GM19397 (cell line): ENCODE data around the gene TAS2R41.

Experiments
- ATAC-seq: cut with Tn5 transposase; IDR thresholded peaks from one replicate; pipeline ENCODE4 v1.9.1; 2021; ENCODE audit warnings: mild to moderate bottlenecking, moderate library complexity; ENCODE audit not compliant: unreplicated experiment

TAS2R41 gene

GRCh38 chr7:143477501-143478150, at the start of gene TAS2R41:
Gene TAS2R41 (plus strand): TSS chr7:143477873. CDS start chr7:143477873, 0 bp downstream.
- no peak for ATAC-seq

DNA sequence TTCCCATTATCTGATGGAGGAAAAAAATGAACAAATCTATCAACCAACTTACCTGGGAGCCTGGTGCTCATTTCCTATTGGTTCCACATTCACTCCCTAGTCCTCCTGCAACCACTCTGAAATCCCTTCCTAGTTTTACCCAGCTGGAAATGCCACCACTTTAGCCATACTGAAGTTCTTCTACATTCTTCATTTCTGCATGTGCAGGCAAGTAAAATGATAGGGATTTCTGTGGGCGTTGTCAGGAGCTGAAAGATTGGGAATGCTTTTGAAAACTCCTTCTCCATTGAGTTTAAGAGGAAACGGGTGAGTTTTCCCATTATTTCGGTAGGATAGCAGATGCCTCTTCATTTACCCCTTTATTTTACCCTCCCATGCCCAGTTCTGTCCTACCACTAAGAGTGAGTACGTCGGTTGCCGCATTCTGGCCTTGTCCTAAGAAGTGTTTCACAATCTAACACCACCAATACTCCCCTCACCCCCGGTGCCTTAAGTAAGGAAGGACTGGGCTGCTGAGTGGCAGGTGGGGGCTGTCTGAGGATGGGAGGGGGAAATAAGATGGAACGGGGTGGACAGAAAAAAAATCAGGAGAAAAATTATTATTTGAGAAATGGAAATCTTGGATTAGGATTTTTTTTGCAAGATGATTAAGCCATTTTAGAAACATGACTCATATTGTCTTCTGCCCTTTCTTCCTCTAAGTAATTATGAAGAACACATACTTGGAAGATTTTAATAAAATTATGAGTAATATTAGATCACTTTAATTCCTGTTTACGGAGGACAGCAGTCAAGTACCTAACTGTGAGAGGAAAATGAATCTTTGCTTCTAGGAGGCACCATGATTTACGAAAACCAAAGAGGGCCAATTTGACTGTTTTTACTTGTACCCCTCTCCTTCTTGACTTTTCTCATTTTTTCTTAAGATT, 47.6 kb upstream of the TAS2R41 start:
- no peak for ATAC-seq

- no peak for ATAC-seq
Measured at GRCh38 chr7:143431109-143431508, 46.6 kb upstream of the TAS2R41 start.

DNA sequence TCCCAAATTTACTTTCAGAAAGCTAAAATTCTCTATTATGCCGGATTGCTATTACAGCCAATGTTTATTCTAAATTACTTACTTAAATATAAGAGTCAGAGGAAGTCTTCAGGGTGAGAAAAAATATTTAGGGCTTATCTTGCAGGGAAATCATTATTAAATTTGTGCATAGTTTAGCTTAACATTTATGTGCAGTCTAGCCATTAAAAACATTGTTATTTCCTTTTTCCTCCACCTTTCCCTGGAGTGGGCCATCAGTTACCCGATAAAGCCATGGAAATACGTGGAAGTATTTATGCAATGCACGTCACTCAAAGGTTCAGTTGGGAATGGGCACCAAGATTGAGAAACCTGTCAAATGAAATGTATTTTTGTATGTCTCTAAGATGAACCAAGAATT, 43.9 kb upstream of the TAS2R41 start:
- ATAC-seq, result no peak

GRCh38 chr7:143434660-143435059, 43.0 kb upstream of the TAS2R41 start:
- ATAC-seq, result no peak

GRCh38 chr7:143435266-143435665, 42.4 kb upstream of the TAS2R41 start:
- ATAC-seq, result no peak

DNA sequence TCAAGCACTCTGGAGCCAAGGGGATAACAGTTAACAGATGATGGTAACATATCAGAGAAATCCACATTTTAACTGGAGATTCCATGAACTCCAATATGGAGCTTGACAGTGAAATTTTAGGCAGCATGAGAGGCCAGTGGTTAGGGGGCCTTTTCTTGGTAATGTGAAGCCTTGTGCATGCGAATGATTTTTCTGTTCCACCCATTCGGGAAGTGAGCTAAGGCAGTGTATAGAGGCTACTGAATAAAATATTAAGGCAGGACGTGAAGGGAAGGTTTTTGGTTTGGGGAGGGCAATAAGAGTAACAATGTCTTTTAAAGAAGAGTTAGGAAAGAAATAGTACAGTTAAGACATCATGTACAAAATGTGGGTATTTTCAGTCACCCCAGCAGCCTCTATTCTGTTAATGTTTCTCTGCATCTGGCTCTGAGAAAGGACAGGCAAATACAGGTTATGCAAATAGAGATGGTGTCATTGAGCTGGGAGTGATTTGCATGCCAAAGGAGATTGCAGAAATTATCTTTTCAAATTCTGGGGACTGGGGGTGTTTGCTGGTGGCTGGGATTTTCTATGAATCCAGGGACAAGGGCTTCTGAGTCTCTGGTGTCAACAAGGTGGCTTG, 41.2 kb upstream of the TAS2R41 start:
- peak; percentile 87 for ATAC-seq

DNA sequence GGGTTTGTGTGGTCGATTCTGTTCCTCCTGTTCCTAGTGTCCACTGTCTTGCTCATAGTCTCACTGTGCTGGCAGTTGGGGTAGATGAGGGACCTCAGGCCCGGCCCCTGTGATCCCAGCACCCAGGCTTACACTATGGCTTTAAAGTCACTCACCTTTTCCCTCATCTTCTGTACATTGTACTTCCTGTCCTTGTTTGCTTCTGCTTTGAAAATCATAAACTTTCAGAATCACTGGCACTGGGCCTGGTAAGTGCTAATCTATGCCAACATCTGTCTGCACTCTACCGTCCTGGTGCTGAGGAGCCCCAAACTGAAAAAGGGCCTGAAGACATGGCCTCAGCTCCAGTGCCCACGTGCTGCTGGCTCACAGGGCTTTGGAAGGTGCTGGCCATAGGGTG, 40.1 kb upstream of the TAS2R41 start:
- ATAC-seq, result no peak

DNA sequence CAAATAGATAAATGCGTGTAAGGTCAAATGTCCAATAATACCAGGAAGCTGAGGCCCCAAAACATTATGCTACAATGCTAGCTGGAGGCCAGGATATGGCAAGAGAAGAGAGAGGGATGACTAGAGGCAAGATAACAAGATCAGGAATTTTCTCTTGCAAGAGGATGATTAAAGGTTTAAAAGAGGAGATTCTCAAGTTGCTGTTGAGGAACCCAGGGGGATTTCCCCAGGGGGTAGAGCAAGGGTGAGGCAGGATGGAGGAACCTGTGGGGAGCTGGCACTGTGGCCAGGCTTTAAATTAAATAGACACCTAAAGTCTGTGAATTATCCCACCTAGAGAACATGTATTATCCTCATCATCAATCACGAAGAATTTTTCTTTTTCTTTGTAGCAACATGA, 37.8 kb upstream of the TAS2R41 start:
- ATAC-seq, result no peak

DNA sequence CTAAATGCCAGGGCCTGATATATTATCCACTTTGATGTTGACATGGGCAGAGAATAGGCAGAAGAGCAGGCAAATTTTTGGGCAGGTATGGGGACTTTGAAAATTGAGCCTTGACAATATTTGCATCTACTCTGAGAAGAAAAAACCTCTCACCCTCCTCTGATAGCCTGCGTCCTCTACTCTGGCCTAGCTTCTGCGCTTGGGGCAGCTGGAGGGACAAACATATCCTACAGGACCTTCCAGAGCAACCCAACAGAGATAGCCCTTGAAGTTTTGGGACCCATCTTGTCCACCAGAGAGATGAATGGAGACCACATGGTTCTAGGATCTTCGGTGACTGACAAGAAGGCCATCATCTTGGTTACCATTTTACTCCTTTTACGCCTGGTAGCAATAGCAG, 34.5 kb upstream of the TAS2R41 start, which contains the start of gene TAS2R60:
TAS2R60 (plus strand) TSS at position 301 of the 400 bp plus-strand sequence; CDS start at position 301, 0 bp downstream.
- no peak for ATAC-seq

DNA sequence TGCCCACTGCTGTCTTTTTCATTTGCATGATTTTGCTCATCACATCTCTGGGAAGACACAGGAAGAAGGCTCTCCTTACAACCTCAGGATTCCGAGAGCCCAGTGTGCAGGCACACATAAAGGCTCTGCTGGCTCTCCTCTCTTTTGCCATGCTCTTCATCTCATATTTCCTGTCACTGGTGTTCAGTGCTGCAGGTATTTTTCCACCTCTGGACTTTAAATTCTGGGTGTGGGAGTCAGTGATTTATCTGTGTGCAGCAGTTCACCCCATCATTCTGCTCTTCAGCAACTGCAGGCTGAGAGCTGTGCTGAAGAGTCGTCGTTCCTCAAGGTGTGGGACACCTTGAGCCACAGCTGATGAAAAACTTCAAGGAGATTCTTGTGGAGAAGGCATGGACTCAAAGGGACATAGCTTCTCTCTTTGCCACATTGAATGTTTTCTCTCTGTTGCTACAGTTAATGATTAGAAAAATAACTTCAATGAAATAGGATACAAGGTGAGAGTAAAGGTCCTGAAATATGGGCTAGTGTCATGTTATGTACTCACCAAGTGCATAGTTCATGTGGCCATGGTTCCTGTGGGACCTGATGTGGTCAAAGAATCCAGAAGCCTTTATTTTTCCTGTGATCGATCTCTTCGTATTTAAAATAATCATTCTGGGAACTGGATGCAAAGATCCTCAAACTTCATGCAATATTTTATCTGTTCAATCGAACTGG, 33.5 kb upstream of the TAS2R41 start:
- ATAC-seq, result no peak

DNA sequence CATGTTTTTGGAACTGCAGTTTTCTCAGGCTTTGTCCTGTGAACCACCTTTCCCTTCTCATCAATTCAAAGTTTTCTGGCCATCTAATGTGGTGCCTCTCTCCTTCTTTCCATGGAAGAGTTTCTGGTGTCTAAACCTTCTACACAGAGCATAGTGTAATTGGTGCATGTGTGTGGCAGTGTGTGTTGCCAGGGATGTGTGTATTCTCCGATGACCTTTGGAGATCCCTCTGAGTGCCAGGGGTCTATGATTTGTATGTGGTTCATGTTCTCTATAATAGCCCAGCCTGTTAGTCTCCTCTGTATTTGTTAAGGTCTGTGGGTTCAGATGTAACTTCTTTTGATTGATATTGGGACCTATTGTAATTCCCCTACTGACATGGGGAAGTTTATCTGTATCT, 32.9 kb upstream of the TAS2R41 start:
- no peak for ATAC-seq

GRCh38 chr7:143447466-143447865, 30.2 kb upstream of the TAS2R41 start:
- no peak for ATAC-seq

DNA sequence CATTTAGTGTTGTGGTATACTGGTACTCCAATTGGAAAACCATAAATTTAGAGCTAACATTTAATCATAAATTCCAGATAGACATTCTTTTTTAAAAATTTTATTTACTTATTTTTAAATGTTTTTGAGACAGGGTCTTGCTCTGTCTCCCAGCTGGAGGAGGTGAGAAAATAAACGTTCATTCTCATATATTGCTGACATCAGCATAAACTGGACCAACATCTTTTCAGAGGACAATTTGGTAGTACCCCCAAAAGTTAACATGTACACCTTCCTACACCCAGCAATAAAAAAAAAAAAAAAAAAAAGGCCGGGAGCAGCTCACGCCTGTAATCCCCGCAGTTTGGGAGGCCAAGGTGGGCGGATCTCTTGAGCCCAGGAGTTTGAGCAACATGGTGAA, 29.2 kb upstream of the TAS2R41 start:
- ATAC-seq, result no peak

GRCh38 chr7:143449793-143450192, 27.9 kb upstream of the TAS2R41 start:
- ATAC-seq, result no peak

GRCh38 chr7:143451122-143451521, 26.6 kb upstream of the TAS2R41 start:
- no peak for ATAC-seq

DNA sequence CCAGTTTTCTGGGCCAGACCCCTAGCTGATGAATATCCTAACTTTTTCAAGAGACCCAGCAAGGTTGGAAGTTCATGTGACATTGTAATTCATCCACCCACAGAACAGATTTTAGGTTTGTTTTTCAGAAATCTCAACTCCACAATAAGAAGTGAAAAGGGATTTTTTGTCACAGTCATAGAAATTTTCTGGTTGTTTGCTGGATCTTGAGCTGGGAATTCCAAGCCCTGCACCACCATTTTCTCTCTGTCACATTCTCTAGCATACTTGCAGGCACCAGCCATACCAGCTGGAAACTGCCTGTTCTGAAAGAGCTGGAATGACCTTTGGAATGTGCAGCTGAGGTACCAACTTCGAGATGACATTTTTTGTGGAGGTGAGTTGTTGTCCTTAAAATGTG, 25.9 kb upstream of the TAS2R41 start:
- ATAC-seq, result no peak

DNA sequence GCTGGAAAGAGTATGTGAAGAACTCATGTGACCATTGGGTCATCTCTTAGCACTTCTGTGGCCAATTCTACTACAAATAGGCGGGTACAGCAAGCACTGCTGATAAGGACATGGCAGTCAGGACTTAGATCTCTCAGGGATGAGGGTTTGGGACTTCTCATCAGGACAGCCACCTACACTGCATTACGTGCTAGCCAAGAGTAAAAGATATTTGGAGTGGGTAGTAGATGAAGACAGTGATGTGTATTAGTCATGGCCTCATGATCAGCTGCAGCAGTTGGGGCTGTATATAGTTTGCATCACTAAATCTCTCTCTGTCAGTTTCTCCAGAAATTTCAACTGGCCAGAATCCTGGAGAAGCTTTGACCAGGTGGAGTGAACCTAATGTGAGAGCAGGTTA, 25.2 kb upstream of the TAS2R41 start:
- no peak for ATAC-seq

DNA sequence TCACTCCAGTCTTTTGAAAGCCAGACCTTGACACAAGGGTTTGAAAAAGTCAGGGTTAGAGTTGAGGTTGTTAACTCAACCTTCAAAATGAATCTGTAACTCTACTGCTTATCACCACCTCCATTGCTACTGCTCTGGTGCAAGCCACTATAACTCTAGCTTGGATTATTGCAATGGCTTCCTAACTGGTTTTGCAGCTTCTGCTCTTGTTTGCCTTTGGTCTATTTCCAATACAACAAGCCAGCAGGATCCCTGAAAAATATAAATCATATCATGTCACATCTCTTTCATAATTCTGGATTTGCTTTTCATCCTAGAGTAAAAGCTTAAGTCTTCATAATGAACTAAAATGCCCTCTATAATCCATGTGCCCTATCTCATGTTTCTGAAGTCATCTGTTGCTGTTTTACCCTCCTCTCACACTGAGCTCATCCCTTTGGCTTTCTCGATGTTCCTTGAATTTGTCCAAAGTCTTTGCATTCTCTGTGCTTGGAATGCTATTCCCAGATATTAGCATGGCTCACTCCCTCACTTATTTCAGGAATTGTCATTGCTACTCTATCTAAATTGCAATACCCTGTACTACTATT, 23.5 kb upstream of the TAS2R41 start:
- no peak for ATAC-seq

DNA sequence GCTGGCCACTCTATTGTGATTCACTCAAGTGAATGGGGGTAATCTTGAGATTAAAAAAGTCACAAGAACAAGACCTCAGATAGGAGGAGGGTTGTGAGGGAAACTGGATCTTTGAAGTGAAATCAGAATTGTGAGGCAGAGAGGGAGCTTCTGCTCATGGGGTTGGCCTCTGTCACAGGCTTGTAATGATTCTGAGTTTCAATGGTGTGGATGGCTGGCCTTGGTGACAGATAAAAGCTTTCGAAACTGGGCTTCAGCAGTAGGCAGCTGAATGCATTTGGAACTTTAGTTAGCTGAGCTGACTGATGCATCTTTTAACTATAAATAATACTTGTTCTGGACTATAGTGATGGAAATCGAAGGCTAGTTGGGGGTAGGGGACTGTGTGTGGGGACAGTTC, 22.2 kb upstream of the TAS2R41 start:
- ATAC-seq, result no peak

GRCh38 chr7:143455942-143456341, 21.7 kb upstream of the TAS2R41 start:
- ATAC-seq, result no peak
